ENCODE data around the gene GINS3. TPM values are rescaled to one million over a fixed set of nuclear protein-coding genes. Genes with fewer than 3 reads are reported as not detected.

Gene GINS3
- total and polyA plus RNA-seq, 4 donors = 0.59 to 2.2 (median 1.4) TPM

- intact Hi-C loops (cut with DNase I) = no loop called here
- H3K36me3 ChIP-seq (ENCODE audit: control insufficient read depth in 1 of 2, insufficient read depth in 2 of 2, low read length in 1 of 2) = no peaks in the 10 kb centered on the region
- no peaks in the 10 kb centered on the region for H3K4me1 ChIP-seq (ENCODE audit: control insufficient read depth in 1 of 2, insufficient read depth in 2 of 2, low read length in 2 of 2)
- 43 to 45% methylated on average over 2 of the region's 2 CpGs for WGBS, 2 donors
- no peaks in the 10 kb centered on the region for H3K9me3 ChIP-seq (ENCODE audit: control insufficient read depth, low read length)
- ATAC-seq (ENCODE audit: low FRiP score) (no peak), DNase-seq (no peak)
- H3K4me3 ChIP-seq (ENCODE audit: low read length in 2 of 2) = no peak overlapping the region
- no peaks in the 10 kb centered on the region for H3K27me3 ChIP-seq (ENCODE audit: control insufficient read depth in 1 of 2, insufficient read depth in 2 of 2, low read length in 1 of 2)
- H3K27ac ChIP-seq (ENCODE audit: low read depth in 1 of 2, low read length in 2 of 2) = no peak overlapping the region
These were observed 34.7 kb downstream of the GINS3 start for GRCh38 chr16:58426966-58427365.

DNA sequence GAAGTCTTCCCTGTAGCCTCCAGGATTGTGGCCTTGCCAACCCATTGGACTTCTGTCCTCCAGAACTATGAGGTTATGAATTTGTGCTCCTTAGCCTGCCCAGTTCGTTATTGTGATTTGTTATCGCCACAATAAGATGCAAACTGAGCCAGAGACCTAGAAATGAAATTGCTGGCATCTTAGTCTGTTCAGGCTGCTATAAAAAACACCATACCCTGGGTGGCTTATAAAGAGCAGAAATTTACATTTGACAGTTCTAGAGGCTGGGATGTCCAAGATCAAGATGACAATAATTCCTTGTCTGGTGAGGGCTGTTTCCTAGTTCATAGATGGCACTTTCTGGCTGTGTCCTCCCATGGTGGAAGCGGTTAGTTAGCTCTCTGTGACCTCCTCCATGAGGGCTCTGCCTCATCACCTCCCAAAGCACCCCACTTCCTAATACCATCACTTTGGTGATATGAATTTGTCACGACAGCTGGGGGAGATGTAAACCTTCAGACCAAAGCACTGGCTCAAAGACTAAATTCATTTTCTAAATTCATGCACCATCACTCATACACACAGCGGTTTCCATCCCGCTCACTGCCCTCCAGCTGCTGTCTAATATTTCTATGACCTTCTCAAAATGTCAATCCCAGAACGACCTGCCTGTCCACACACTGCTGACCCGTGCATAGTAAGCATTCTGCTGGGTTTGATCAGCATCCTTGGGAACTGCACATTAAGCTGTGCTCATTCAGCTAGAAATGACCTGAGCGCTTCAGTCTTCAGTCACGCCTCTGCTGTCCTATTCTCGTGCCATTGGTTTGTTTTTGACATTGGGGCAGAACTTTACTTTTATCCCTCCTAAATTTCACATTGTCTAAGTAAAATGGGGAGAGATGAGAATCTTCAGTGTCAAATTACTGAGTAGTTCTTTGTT, 36.6 kb downstream of the GINS3 start:
- Histone ChIP-seq H3K36me3 (ENCODE audit: control insufficient read depth in 1 of 2, insufficient read depth in 2 of 2, low read length in 1 of 2) (no peaks in the 10 kb centered on the region), H3K27me3 (ENCODE audit: control insufficient read depth in 1 of 2, insufficient read depth in 2 of 2, low read length in 1 of 2) (no peaks in the 10 kb centered on the region), H3K27ac (ENCODE audit: low read depth in 1 of 2, low read length in 2 of 2) (no peak overlapping the region), H3K9me3 (ENCODE audit: control insufficient read depth, low read length) (no peaks in the 10 kb centered on the region), H3K4me1 (ENCODE audit: control insufficient read depth in 1 of 2, insufficient read depth in 2 of 2, low read length in 2 of 2) (no peaks in the 10 kb centered on the region), H3K4me3 (ENCODE audit: low read length in 2 of 2) (no peak overlapping the region)
- no peak for ATAC-seq (ENCODE audit: low FRiP score)
- DNase-seq = no peak
- 68 to 72% methylated on average over 11 of the region's 11 CpGs for whole genome bisulfite sequencing, 2 donors
- intact Hi-C loops (cut with DNase I) = no loop called here

GRCh38 chr16:58430718-58431117, 38.4 kb downstream of the GINS3 start:
- Histone ChIP-seq H3K27me3 (ENCODE audit: control insufficient read depth in 1 of 2, insufficient read depth in 2 of 2, low read length in 1 of 2) (no peaks in the 10 kb centered on the region), H3K27ac (ENCODE audit: low read depth in 1 of 2, low read length in 2 of 2) (no peak overlapping the region), H3K4me1 (ENCODE audit: control insufficient read depth in 1 of 2, insufficient read depth in 2 of 2, low read length in 2 of 2) (no peaks in the 10 kb centered on the region), H3K4me3 (ENCODE audit: low read length in 2 of 2) (no peak overlapping the region), H3K9me3 (ENCODE audit: control insufficient read depth, low read length) (no peaks in the 10 kb centered on the region), H3K36me3 (ENCODE audit: control insufficient read depth in 1 of 2, insufficient read depth in 2 of 2, low read length in 1 of 2) (no peaks in the 10 kb centered on the region)
- ATAC-seq (ENCODE audit: low FRiP score) (no peak), DNase-seq (no peak)
- intact Hi-C loops (cut with DNase I) = no loop called here
- 86 to 88% methylated on average over 6 of the region's 6 CpGs for WGBS, 2 donors

DNA sequence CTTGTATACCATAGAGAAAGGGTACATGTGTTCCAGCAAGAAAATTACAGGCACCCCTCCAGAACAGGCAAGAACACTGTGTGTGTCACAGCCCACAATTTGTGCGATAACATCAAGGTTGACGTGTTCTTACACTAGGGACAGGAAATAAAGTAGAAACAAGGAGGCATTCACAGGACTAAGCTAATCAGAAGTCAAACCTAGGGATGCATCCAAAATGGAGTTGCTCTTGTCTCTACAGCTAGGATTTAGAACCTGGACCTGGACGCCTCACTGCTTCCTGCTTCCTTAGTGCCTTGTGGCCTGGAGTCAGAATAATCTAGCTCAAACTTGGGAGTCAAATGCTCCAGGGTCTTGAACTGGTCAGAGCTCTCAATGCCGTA, 41.3 kb downstream of the GINS3 start:
- no peak overlapping the region for H3K27ac ChIP-seq (ENCODE audit: low read depth in 1 of 2, low read length in 2 of 2)
- WGBS, 2 donors = 68 to 70% methylated on average over 4 of the region's 4 CpGs
- intact Hi-C loops (cut with DNase I) = no loop called here
- no peak for DNase-seq
- no peaks in the 10 kb centered on the region for H3K4me1 ChIP-seq (ENCODE audit: control insufficient read depth in 1 of 2, insufficient read depth in 2 of 2, low read length in 2 of 2)
- H3K36me3 ChIP-seq (ENCODE audit: control insufficient read depth in 1 of 2, insufficient read depth in 2 of 2, low read length in 1 of 2) = no peaks in the 10 kb centered on the region
- no peak overlapping the region for H3K4me3 ChIP-seq (ENCODE audit: low read length in 2 of 2)
- H3K9me3 ChIP-seq (ENCODE audit: control insufficient read depth, low read length) = peaks cover 2% of the 10 kb centered on the region
- H3K27me3 ChIP-seq (ENCODE audit: control insufficient read depth in 1 of 2, insufficient read depth in 2 of 2, low read length in 1 of 2) = no peaks in the 10 kb centered on the region
- ATAC-seq (ENCODE audit: low FRiP score) = no peak

GRCh38 chr16:58435779-58436178, 43.5 kb downstream of the GINS3 start:
- H3K36me3 ChIP-seq (ENCODE audit: control insufficient read depth in 1 of 2, insufficient read depth in 2 of 2, low read length in 1 of 2) = no peaks in the 10 kb centered on the region
- no peaks in the 10 kb centered on the region for H3K4me1 ChIP-seq (ENCODE audit: control insufficient read depth in 1 of 2, insufficient read depth in 2 of 2, low read length in 2 of 2)
- H3K4me3 ChIP-seq (ENCODE audit: low read length in 2 of 2) = no peak overlapping the region
- ATAC-seq (ENCODE audit: low FRiP score) (no peak), DNase-seq (no peak)
- intact Hi-C loops (cut with DNase I) = no loop called here
- peaks cover 2% of the 10 kb centered on the region for H3K9me3 ChIP-seq (ENCODE audit: control insufficient read depth, low read length)
- no peak overlapping the region for H3K27ac ChIP-seq (ENCODE audit: low read depth in 1 of 2, low read length in 2 of 2)
- no peaks in the 10 kb centered on the region for H3K27me3 ChIP-seq (ENCODE audit: control insufficient read depth in 1 of 2, insufficient read depth in 2 of 2, low read length in 1 of 2)
- 88% methylated on average over 2 of the region's 2 CpGs for WGBS, 2 donors

- ATAC-seq (ENCODE audit: low FRiP score) (no peak), DNase-seq (no peak)
- peaks cover 5% of the 10 kb centered on the region for H3K9me3 ChIP-seq (ENCODE audit: control insufficient read depth, low read length)
- no peaks in the 10 kb centered on the region for H3K27me3 ChIP-seq (ENCODE audit: control insufficient read depth in 1 of 2, insufficient read depth in 2 of 2, low read length in 1 of 2)
- WGBS, 2 donors = 69 to 75% methylated on average over 3 of the region's 3 CpGs
- no peak overlapping the region for H3K4me3 ChIP-seq (ENCODE audit: low read length in 2 of 2)
- H3K36me3 ChIP-seq (ENCODE audit: control insufficient read depth in 1 of 2, insufficient read depth in 2 of 2, low read length in 1 of 2) = no peaks in the 10 kb centered on the region
- intact Hi-C loops (cut with DNase I) = no loop called here
- no peaks in the 10 kb centered on the region for H3K4me1 ChIP-seq (ENCODE audit: control insufficient read depth in 1 of 2, insufficient read depth in 2 of 2, low read length in 2 of 2)
- no peak overlapping the region for H3K27ac ChIP-seq (ENCODE audit: low read depth in 1 of 2, low read length in 2 of 2)
These were observed 47.9 kb downstream of the GINS3 start for GRCh38 chr16:58440131-58440530.

- DNase-seq = no peak
- Histone ChIP-seq H3K36me3 (ENCODE audit: control insufficient read depth in 1 of 2, insufficient read depth in 2 of 2, low read length in 1 of 2) (no peaks in the 10 kb centered on the region), H3K4me3 (ENCODE audit: low read length in 2 of 2) (no peak overlapping the region), H3K27me3 (ENCODE audit: control insufficient read depth in 1 of 2, insufficient read depth in 2 of 2, low read length in 1 of 2) (no peaks in the 10 kb centered on the region), H3K9me3 (ENCODE audit: control insufficient read depth, low read length) (peaks cover 2% of the 10 kb centered on the region), H3K4me1 (ENCODE audit: control insufficient read depth in 1 of 2, insufficient read depth in 2 of 2, low read length in 2 of 2) (no peaks in the 10 kb centered on the region), H3K27ac (ENCODE audit: low read depth in 1 of 2, low read length in 2 of 2) (no peak overlapping the region)
- intact Hi-C loops (cut with DNase I) = no loop called here
- 42 to 45% methylated on average over 5 of the region's 5 CpGs for WGBS, 2 donors
- no peak for ATAC-seq (ENCODE audit: low FRiP score)
These were observed 50.3 kb downstream of the GINS3 start for GRCh38 chr16:58442547-58442946.

DNA sequence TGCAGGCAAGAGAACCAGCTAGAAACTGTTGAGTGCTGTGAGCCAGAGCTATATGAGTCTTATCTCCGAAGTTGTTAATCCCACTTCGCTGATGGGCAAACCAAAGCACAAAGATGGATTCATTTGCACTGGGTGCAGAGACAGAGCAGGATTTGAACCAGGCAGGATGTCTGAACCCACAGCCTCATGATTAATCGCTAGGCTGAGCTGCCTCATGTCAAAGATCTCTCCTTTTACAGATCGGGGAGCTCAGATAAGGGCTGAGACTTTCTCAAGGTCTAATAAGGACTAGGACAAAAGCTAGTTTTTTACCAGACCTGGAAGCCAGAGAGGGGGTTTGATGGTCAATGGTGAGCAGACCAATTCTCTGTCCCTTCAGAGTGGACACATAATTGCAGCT, 51.5 kb downstream of the GINS3 start:
- Histone ChIP-seq H3K27me3 (ENCODE audit: control insufficient read depth in 1 of 2, insufficient read depth in 2 of 2, low read length in 1 of 2) (no peaks in the 10 kb centered on the region), H3K4me3 (ENCODE audit: low read length in 2 of 2) (no peak overlapping the region), H3K4me1 (ENCODE audit: control insufficient read depth in 1 of 2, insufficient read depth in 2 of 2, low read length in 2 of 2) (no peaks in the 10 kb centered on the region), H3K9me3 (ENCODE audit: control insufficient read depth, low read length) (peaks cover 2% of the 10 kb centered on the region), H3K36me3 (ENCODE audit: control insufficient read depth in 1 of 2, insufficient read depth in 2 of 2, low read length in 1 of 2) (no peaks in the 10 kb centered on the region), H3K27ac (ENCODE audit: low read depth in 1 of 2, low read length in 2 of 2) (no peak overlapping the region)
- ATAC-seq (ENCODE audit: low FRiP score) = no peak
- no peak for DNase-seq
- intact Hi-C loops (cut with DNase I) = no loop called here
- 70 to 71% methylated on average over 4 of the region's 4 CpGs for WGBS, 2 donors

DNA sequence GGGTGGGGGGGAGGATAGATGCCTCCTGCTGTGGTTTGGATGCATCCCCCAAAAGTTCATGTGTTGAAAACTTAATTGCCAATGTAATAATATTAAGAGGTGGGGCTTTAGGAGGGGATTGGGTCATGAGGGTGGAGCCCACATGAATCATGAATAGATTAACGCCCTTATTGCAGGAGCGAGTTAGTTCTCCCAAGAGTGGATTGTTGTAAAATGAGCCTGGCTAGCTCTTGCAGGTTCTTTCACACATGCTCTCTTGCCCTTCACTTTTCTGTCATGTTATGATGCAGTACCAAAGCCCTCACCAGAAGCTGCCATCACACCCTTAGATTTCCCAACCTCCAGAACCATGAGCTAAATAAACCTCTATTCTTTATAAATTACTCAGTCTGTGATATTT, 52.0 kb downstream of the GINS3 start:
- Histone ChIP-seq H3K9me3 (ENCODE audit: control insufficient read depth, low read length) (peaks cover 2% of the 10 kb centered on the region), H3K36me3 (ENCODE audit: control insufficient read depth in 1 of 2, insufficient read depth in 2 of 2, low read length in 1 of 2) (no peaks in the 10 kb centered on the region), H3K4me3 (ENCODE audit: low read length in 2 of 2) (no peak overlapping the region), H3K27ac (ENCODE audit: low read depth in 1 of 2, low read length in 2 of 2) (no peak overlapping the region), H3K4me1 (ENCODE audit: control insufficient read depth in 1 of 2, insufficient read depth in 2 of 2, low read length in 2 of 2) (no peaks in the 10 kb centered on the region), H3K27me3 (ENCODE audit: control insufficient read depth in 1 of 2, insufficient read depth in 2 of 2, low read length in 1 of 2) (no peaks in the 10 kb centered on the region)
- DNase-seq (no peak), ATAC-seq (ENCODE audit: low FRiP score) (no peak)
- intact Hi-C loops (cut with DNase I) = no loop called here
- WGBS, 2 donors = 72 to 77% methylated on average over 2 of the region's 2 CpGs

Measured in aorta (tissue), 5 donors.